Measurements from ENCODE around the gene MAGI1.
A peak's percentile ranks its signal among the peaks of the same experiment; 100 is the strongest.

Gene MAGI1

DNA sequence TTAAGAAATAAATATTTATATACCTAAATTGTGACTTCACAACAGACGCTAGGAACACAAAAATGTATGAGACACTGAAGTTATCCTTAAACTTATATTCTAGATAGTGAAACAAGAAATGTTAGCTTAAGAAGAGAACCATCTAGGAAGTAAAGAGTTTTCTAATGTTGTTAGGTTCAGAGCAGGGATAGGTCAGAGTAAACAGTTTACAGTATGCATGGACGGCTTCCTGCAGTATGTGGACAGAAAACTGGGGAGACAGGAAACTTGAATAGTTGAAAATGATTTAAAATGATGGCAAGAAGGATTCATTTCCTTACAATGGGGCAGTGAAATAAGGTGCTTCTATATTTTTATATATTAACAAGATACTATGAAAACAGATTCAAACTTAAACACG, 449.8 kb downstream of the MAGI1 start:
- H3K4me3 ChIP-seq (ENCODE audit: low read depth, low read length): no peak overlapping the region
- TF ChIP-seq, protein P1, sequence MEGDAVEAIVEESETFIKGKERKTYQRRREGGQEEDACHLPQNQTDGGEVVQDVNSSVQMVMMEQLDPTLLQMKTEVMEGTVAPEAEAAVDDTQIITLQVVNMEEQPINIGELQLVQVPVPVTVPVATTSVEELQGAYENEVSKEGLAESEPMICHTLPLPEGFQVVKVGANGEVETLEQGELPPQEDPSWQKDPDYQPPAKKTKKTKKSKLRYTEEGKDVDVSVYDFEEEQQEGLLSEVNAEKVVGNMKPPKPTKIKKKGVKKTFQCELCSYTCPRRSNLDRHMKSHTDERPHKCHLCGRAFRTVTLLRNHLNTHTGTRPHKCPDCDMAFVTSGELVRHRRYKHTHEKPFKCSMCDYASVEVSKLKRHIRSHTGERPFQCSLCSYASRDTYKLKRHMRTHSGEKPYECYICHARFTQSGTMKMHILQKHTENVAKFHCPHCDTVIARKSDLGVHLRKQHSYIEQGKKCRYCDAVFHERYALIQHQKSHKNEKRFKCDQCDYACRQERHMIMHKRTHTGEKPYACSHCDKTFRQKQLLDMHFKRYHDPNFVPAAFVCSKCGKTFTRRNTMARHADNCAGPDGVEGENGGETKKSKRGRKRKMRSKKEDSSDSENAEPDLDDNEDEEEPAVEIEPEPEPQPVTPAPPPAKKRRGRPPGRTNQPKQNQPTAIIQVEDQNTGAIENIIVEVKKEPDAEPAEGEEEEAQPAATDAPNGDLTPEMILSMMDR (conservative IDR thresholded peaks at IDR 0.05; ENCODE audit: low read depth, low read length): no peak
- no peak for DNase-seq (ENCODE audit: low read depth)

DNA sequence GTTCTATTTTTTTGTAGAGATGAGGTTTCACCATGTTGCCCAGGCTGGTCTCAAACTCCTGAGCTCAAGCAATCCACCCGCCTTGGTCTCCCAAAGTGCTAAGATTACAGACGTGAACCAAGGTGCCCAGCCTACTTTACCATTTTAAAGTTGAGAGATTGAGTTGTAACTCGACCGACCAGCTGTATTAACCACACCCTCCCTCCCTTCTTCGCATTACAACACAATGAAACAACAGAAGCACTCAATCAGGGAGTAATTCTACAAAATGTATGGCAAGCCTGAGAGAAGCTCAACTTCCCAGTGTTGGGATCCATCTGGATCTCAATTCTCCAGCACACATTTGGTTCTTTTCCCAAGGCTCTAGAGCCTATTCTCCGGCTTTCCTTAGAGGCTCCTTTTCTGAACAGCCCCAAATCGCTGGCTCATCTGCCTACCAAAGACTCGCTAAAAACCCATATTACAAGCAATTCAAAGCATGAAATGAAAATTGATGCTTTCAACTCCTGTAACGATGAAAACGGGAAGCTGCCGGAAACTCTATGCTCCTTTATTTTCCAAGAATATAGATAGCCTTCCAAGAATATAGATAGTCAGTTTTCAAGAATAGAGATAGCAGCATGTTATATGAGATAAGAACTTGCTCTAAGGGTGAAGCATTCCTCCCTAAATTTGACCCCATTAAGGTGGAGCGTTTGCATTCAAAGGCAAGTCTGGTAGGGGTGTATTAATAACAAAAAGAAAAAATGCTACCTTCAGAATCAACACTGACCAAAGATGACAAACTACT, 450.9 kb downstream of the MAGI1 start:
- TF ChIP-seq, protein P1 (conservative IDR thresholded peaks at IDR 0.05; ENCODE audit: low read depth, low read length): no peak
- H3K4me3 ChIP-seq (ENCODE audit: low read depth, low read length): no peak overlapping the region
- no peak for DNase-seq (ENCODE audit: low read depth)

DNA sequence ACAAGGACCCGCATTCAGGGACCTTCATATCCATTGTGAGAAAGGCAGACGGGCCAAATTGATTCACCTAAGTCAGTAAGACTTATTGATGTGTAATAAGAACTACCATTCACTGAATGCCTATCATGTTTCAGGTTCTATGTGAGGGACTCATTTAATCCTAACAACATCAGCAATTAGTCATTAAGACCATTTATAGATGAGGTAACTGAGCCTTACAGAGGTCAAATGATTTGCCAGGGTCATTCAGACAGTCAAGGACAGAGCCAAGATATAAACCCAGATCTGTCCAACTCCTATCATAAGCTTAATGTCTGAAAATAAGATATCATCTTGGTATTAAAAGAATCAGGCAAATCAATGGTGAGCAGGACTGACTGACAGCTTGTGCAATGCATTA, 453.8 kb downstream of the MAGI1 start:
- TF ChIP-seq, protein P1 (conservative IDR thresholded peaks at IDR 0.05; ENCODE audit: low read depth, low read length): no peak
- no peak overlapping the region for H3K4me3 ChIP-seq (ENCODE audit: low read depth, low read length)
- no peak for DNase-seq (ENCODE audit: low read depth)

DNA sequence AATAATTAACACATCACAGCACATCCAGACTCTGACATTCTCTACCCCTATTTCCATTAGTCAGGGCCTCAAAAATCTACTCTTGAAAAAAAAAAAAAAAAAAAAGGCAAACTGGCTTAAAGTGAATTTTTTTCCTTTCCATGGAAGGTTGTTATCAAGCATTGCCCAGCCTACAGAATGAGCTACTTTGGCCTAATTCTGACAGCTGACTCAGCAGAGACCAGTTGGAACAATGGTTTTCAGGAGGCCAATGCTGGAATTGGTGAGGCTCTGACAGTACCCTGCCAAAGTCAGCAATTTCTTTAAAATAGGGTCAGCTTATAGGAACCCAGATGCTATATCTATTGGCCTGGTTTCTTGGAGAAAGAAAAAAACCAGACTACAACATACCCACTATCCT, 454.7 kb downstream of the MAGI1 start:
- no peak overlapping the region for H3K4me3 ChIP-seq (ENCODE audit: low read depth, low read length)
- TF ChIP-seq, protein P1 (conservative IDR thresholded peaks at IDR 0.05; ENCODE audit: low read depth, low read length): no peak
- no peak for DNase-seq (ENCODE audit: low read depth)

DNA sequence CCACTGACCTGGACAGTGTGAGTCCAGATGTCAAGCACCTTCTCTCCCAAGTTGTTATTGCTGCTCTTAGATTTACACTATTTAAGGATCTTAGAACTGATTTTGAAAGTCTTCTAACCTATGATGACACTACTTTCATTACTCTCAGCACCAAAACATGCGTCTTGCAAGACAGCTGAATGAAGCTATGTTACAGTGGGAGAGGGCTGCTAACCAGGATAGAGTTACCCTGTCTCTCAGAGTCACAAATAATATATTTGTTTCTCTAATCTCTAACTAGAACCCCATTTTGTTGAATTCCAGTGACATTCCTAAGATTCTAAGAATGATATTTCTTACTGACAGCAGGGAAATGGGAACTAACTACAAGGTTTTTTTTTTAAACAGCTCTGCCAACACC, 455.5 kb downstream of the MAGI1 start:
- no peak overlapping the region for H3K4me3 ChIP-seq (ENCODE audit: low read depth, low read length)
- TF ChIP-seq, protein P1 (conservative IDR thresholded peaks at IDR 0.05; ENCODE audit: low read depth, low read length): no peak
- DNase-seq (ENCODE audit: low read depth): peak; percentile 33

DNA sequence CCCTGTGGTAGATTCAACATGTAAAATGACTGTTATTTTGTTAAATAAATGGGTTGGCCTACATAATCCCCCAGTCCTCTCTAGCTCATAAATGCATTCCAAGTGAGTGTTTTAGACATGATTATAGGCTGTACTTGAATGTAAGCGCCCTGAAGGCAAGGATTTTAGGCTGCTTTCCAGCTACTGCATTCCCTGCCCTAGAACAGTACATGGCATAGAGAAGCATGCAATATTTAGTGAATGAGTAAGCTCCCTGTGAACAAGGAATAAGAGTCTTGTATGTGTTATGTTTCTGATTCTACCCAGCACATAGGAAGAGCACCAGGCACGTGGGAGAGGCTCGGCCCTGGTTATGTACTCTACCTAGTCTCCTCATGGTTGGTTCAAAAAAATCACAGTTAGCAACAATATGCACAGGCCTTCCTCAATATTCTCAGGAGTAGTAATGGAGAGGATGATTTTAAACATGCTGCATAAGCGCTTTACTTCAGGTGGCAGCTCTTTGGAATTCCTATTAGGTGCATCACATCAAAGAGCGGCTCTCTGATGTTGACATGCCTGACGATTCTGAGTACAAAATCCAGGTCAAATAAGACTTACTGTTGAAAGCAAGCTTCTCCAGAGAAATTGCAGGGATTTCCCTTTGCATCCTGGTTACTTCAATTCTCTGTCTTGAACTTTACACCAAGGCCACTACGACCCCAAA, 456.6 kb downstream of the MAGI1 start:
- no peak for DNase-seq (ENCODE audit: low read depth)
- TF ChIP-seq, protein P1 (conservative IDR thresholded peaks at IDR 0.05; ENCODE audit: low read depth, low read length): no peak
- no peak overlapping the region for H3K4me3 ChIP-seq (ENCODE audit: low read depth, low read length)

Measured in choroid plexus epithelial cell (primary cell).